Muscle of back (tissue), 11 donors: ENCODE measurements around the gene RHOT2. TPM values are rescaled to one million over a fixed set of nuclear protein-coding genes. Genes with fewer than 3 reads are reported as not detected.
A peak's percentile ranks its signal among the peaks of the same experiment; 100 is the strongest.

ENCODE experiments used
- DNase-seq, 3 donors: peaks; one replicate each; pipeline versions ENCODE4 v3.0.0 to v3.0.0-alpha.2; 2013
- polyA plus RNA-seq, 10 donors: library from polyadenylated mRNA; unstranded; fragments of 120-200 nt; gene quantifications; one replicate each; pipeline ENCODE4 v1.2.1, GENCODE V29; 2013; ENCODE audit not compliant: insufficient read length in 10 of 10

Gene RHOT2
- polyA plus RNA-seq, 10 donors = 34.3 to 74.1 (median 54.4) TPM

- no peak for DNase-seq
Measured at GRCh38 chr16:631808-632358, 36.0 kb upstream of the RHOT2 start.

DNA sequence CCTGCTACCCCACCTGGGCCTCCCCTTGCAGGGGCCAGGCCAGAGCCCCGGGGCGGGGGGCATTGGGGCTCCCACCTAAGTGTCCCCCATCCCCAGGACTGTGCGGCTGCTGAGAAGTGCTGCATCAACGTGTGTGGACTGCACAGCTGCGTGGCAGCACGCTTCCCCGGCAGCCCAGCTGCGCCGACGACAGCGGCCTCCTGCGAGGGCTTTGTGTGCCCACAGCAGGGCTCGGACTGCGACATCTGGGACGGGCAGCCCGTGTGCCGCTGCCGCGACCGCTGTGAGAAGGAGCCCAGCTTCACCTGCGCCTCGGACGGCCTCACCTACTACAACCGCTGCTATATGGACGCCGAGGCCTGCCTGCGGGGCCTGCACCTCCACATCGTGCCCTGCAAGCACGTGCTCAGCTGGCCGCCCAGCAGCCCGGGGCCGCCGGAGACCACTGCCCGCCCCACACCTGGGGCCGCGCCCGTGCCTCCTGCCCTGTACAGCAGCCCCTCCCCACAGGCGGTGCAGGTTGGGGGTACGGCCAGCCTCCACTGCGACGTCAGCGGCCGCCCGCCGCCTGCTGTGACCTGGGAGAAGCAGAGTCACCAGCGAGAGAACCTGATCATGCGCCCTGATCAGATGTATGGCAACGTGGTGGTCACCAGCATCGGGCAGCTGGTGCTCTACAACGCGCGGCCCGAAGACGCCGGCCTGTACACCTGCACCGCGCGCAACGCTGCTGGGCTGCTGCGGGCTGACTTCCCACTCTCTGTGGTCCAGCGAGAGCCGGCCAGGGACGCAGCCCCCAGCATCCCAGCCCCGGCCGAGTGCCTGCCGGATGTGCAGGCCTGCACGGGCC is 35.2 kb upstream of the RHOT2 start:
- no peak for DNase-seq

- no peak for DNase-seq
Measured at GRCh38 chr16:633336-634050, 34.4 kb upstream of the RHOT2 start.

DNA sequence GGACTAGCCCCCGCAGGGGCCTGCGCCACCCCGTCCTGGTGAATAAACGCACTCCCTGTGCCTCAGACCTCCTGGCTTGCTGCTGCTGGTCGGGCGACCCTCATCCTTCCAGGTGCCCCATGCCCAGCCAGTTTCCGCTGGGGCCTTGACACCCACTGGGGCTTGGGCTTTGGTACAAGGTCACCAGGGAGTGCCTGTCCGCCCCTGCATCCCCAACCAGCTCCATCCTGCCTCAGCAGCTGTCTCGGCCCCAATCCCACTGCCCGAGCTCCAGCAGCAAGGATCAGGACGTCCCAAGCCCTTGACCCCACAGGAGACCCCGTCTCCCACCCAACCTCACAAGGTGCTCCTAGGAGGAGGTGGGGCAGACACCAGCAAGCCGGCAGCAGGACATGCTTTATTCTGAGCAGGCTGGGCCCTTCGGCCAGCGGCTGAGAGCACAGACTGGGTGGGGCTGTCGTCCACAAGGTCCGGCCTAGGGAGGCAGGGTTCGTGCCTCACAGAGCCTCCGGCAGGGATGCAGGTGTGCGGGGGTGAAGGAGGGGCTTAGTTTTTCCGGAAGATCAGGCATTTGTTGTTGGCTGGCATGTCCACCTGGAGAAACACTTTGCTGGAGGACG is 33.8 kb upstream of the RHOT2 start:
- DNase-seq = no peak

- DNase-seq = no peak
Measured at GRCh38 chr16:634996-635395, 32.9 kb upstream of the RHOT2 start.

- no peak for DNase-seq
Measured at GRCh38 chr16:635573-636205, 32.2 kb upstream of the RHOT2 start.

DNA sequence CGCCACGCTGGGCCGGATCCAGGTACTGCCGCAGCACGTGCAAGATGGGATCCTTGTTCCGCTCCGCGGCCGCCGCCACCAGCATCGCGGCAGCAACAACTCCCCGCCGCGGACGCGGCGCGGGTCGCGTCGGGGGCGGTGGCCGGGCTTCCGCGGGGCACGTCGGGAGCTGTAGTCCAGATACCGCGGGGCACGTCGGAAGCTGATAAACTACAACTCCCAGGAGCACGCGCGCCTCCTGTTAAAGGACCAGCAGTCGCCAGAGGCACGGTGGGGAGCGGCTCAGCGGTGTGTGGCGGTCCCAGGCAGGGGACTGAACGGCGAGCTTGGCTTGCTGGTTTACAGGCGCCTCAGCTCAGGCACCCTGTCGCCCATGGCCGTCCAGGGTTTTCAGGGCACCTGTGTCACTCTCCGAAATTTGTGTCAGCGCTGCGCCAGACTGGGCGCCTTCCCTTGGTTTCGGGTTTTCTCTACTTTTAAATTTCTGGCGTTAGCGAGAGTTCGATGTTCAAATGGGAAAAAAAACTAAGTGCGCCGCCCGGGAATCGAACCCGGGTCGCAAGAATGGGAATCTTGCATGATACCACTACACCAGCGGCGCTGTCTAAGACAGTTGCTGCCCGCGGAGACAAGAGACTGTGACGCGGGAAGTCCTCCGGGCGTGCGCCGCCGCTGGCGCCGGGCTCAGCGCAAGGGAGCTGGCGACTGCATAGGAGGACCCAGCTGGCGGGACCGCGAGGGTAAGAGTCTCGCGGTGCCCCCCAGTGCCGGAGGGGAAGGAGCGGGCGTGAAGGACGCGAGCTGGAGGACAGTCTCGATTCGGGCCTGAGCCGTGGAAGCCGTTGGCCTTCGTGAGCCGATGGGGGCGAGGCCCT is 31.5 kb upstream of the RHOT2 start, which contains the start of gene METTL26:
Gene METTL26, minus strand, starts transcription at position 100 of the 875 bp plus-strand sequence. Its CDS starts 15 bp downstream, at position 85.
- DNase-seq = peak; percentile 94 to 98 (median 96)

DNA sequence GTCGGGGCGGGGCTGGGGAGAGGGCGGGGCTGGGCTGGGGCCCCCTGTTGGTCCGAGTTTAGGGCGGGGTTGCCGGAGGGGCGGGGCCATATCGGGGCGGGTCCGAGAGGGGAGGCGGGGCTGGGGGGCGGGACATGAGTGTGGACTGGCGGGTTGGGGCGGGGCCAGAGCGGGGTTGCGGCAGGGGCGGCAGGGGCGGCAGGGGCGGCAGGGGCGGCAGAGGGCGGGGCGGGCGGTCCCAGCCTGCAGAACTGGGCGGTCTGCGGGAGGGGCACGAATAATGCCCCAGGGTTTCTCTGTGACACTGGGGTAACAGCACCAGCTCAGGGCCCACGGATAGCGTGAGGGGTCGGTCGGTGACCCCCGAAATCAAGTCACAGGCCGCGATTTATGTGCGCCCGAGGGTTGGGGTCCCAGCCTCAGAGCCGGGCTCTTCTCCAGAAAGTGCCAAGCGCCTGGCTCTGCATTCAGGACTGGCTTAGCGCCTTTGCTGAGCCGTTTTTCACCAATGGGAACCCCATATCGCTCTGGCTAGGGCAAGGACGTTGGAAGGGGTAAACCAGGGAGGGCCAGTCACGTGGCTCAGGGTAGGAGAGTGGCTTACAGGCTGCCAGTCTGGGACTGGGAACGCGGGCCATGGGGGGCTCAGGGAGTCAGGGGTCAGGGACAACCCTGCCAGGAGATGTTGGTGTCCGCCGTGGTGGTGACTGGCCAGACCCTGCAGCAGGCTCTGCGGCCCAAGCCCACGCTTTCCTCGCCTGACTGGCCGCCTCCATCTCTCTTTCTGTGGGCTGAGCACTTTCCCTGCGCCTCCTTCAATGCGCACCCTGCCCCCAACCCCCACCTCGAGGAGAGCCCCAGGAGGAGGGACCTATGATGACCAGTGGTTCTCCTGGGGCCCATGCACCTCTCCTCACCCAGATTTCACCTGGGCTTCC is 30.6 kb upstream of the RHOT2 start:
- DNase-seq = peak; percentile 56 to 89 (median 89)

DNA sequence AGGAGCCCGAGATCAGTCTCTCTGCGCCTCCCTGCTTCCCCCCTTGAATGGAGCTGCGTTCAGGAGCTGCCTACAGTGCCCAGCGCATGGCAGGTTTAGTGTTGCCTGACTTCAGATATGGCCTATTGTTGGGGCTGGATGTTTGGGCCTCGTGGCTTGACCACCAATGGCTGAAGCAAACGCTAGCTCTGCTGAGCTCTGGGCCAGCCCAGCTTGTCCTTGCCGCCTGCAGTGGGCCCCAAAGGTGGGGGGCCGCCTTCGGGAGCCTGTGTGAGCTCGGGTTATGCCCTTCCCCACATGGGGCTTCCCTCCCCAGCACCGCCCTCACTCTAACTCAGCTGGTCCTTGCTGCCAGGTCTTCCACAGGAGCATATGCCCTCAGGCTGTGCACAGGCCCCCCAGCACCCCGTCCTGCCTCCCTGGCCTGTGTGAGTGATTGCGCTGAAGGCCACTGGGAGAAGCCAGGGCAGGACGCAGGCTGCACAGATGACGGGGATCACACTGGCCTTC is 29.8 kb upstream of the RHOT2 start:
- DNase-seq = no peak

DNA sequence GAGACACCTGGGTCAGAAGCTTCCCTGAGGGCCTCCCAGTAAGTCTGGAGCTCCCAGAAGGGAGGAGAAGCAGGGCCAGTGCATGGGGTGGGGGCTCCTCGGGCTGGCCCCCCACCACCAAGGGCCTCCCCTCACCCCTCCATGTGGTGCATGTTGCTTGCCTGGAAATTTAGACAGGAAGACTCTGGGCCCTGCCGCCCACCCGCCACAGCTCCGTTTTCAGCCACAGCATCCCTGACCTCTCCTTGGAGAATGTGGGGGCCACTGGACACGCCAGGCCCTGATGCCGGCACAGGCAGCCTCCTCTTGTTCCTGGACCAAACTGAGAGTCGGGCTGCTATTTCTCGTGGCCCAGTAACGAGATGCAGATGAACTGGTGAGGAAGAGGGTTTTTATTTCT is 29.1 kb upstream of the RHOT2 start:
- no peak for DNase-seq

DNA sequence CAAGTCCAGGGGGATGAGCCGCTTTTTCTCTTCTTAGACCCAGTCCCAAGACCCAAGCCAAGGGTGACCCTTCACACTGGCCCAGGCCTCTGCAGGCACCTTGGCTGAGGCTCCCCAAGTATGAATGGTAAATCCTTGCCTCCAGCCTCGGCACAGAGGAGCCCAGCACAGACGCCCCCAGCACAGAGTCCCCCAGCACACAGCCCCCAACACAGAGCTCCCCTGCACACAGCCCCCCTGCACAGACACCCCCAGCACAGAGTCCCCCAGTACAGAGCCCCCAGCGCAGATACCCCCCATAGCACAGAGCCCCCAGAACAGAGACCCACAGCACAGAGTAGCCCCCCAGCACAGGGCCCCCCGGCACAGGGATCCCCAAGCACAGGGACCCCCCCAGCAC is 27.3 kb upstream of the RHOT2 start:
- no peak for DNase-seq

- peak; percentile 62 to 83 (median 62) for DNase-seq
Measured at GRCh38 chr16:641326-642188, 26.4 kb upstream of the RHOT2 start, which contains the start of gene MCRIP2. TSS of gene MCRIP2 (plus strand) at chr16:641828. CDS start at chr16:641992, 164 bp downstream.

DNA sequence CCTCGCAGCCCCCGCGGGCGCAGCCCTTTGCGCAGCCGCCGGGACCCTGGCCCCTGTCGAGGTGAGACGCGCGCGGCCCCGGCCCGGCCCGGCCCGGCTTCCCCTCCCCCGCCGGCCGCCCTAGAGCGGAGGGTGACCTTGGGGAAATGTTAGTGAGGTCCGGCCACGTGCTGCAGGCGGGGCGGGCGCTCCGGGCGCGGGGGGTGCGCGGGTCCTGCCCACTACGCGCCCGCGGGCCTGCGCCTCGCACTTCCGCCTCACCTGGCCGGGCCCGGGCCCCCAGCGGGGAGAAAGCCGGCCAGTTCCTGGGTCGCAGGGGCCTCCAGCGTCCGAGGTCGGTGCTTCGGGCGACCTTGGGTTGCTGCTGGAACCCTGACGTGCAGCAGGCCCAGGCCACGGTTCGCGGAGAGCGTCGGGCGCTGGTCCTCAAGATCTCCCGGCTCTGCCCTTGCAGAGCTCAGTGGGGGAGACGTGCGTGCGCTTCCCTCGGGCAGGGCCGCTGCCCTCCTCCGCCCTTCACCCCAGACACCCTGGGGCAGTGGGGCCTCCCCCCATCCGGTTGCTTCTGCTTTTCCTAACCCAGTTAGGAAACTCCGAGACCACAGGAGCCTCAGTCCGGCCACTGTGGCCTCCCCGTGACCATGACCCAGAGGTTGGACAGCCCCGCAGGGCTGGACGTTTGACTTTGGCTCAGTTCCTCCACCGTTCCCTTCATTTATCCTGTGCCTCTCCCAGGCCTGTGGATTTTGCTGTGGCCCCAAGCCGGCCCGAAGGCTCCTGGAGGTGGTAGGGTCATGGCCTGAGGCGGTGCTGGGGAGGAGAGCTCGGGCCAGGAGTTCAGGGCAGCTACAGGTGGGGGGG is 25.5 kb upstream of the RHOT2 start:
- peak in 1 of 3 donors; percentile 56 for DNase-seq

- no peak for DNase-seq
Measured at GRCh38 chr16:643050-643368, 24.9 kb upstream of the RHOT2 start.

DNA sequence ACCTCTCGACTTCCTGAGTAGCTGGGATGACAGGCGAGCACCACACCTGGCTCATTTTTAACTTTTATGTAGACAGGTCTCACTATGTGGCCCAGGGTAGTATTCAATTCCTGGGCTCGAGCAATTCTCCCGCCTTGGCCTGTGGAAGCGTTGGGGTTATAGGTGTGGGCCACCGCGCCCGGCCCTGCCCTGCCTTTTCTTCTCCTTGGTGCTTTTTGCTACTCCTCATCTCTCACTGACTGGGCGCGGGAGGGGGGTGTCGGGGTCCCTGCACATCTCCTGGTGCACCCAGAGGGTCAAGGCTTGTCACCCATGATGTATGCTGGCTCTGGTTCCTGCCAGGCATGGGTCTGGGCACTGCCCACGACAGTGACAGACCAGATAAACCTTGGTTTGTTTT is 23.4 kb upstream of the RHOT2 start:
- no peak for DNase-seq

DNA sequence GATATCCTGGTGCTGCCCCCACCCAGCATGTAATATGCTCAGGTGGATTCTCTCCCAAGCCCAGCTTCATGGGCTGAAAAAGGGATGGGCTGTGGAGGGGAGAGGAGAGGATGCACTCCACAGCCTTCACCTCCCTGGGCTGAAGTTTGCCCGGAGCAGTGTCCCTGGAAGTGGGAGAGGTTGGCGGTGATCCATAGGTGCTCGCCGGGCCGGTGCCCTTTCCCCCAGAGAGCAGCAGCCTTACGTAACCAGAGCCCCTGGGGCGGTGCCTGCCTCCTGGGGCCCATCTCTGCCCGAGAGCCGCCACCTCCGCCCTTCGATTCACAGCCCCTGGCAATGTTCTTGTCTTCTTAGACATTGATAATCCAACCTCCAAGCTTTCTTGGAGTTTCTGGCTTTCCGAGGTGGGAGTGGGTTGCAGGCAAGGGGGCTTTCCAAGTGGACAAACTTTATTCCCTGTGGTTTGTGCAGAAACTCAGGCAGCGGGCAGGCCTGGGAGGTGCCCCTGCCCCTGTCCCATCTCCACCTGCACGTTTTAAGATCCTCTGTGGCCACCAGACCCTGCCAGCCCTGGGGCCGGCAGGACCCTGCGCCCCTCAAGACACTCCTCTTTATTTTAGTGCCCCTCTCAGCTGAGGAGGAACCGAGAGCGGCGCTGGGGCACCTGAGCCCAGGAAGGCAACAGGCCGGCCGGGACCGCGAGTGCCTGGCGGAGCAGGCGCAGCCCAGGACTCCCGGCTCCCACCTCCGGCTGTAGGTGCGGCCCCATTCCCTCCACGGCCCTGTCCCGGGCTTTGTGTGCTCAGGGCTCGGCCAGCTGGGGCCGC is 21.9 kb upstream of the RHOT2 start:
- no peak for DNase-seq
